Activated T-helper 2 cell treated with anti-CD3 and anti-CD28 coated beads, Interferon-gamma antibody, Interleukin-2, Interleukin-4, amounts not matched to agents 10 μg/mL and 5 μg/mL and 100 μg/mL, durations not matched to agents 14 hours and 24 hours and 36 hours (primary cell): ENCODE measurements around the gene RRBP1. TPM values are rescaled to one million over a fixed set of nuclear protein-coding genes. Genes with fewer than 3 reads are reported as not detected.

Source experiments
- DNase-seq: peaks from one replicate; pipeline ENCODE4 v3.0.0; 2021; ENCODE audit warnings: low spot score
- H3K27ac Mint-ChIP-seq: one replicate; pipeline ENCODE4 v1.8.0; 2021; ENCODE audit warnings: mixed read lengths
- H3K27me3 Mint-ChIP-seq: one replicate; pipeline ENCODE4 v1.8.0; 2021; ENCODE audit warnings: low read depth, mixed read lengths
- H3K36me3 Mint-ChIP-seq: one replicate; pipeline ENCODE4 v1.8.0; 2021; ENCODE audit warnings: low read depth, mixed read lengths
- H3K4me1 Mint-ChIP-seq: one replicate; pipeline ENCODE4 v1.8.0; 2021; ENCODE audit warnings: low read depth, mixed read lengths
- H3K4me3 Mint-ChIP-seq: one replicate; pipeline ENCODE4 v1.8.0; 2021; ENCODE audit warnings: low read depth, mild to moderate bottlenecking, moderate library complexity, mixed read lengths
- H3K9me3 Mint-ChIP-seq: one replicate; pipeline ENCODE4 v1.8.0; 2021; ENCODE audit warnings: mixed read lengths
- intact Hi-C: fragments of 100-400 bp; cut with micrococcal nuclease; formaldehyde crosslinking; loops from one replicate; pipeline ENCODE4 v1.15.1; 2023
- total RNA-seq: library from RNA; stranded (reverse); gene quantifications from 2 replicates; pipeline ENCODE4 v1.2.3, GENCODE V29; 2022

The RRBP1 gene
- total RNA-seq, 1 donor from 2014 or later: 73.6 TPM

- no peaks in the 10 kb centered on the region for H3K27me3 Mint-ChIP-seq
- no peaks in the 10 kb centered on the region for H3K4me1 Mint-ChIP-seq
- H3K9me3 Mint-ChIP-seq: no peaks in the 10 kb centered on the region
- no peak for DNase-seq
- no peak overlapping the region for H3K4me3 Mint-ChIP-seq
- intact Hi-C loops: no loop called here
- H3K36me3 Mint-ChIP-seq: no peaks in the 10 kb centered on the region
- H3K27ac Mint-ChIP-seq: no peak overlapping the region
Measured at GRCh38 chr20:17704589-17705317, 22.7 kb upstream of the RRBP1 start.

GRCh38 chr20:17701826-17702225 lies 19.8 kb upstream of the RRBP1 start:
- no peak overlapping the region for H3K27ac Mint-ChIP-seq
- H3K27me3 Mint-ChIP-seq: no peaks in the 10 kb centered on the region
- H3K9me3 Mint-ChIP-seq: no peaks in the 10 kb centered on the region
- no peak for DNase-seq
- intact Hi-C loops: no loop called here
- H3K4me1 Mint-ChIP-seq: no peaks in the 10 kb centered on the region
- H3K36me3 Mint-ChIP-seq: no peaks in the 10 kb centered on the region
- H3K4me3 Mint-ChIP-seq: no peak overlapping the region

- no peak for DNase-seq
- no peaks in the 10 kb centered on the region for H3K36me3 Mint-ChIP-seq
- H3K27me3 Mint-ChIP-seq: peaks cover 2% of the 10 kb centered on the region
- H3K4me3 Mint-ChIP-seq: no peak overlapping the region
- H3K4me1 Mint-ChIP-seq: no peaks in the 10 kb centered on the region
- no peak overlapping the region for H3K27ac Mint-ChIP-seq
- intact Hi-C loops: no loop called here
- no peaks in the 10 kb centered on the region for H3K9me3 Mint-ChIP-seq
Measured at GRCh38 chr20:17700637-17701036, 18.6 kb upstream of the RRBP1 start.

- DNase-seq: no peak
- H3K4me1 Mint-ChIP-seq: no peaks in the 10 kb centered on the region
- peaks cover 4% of the 10 kb centered on the region for H3K27me3 Mint-ChIP-seq
- no peak within 1 kb of the TSS for H3K27ac Mint-ChIP-seq
- intact Hi-C loops: no loop called here
- H3K9me3 Mint-ChIP-seq: no peaks in the 10 kb centered on the region
- no peaks in the 10 kb centered on the region for H3K36me3 Mint-ChIP-seq
- no peak within 1 kb of the TSS for H3K4me3 Mint-ChIP-seq
Measured at GRCh38 chr20:17699931-17700351, 17.9 kb upstream of the RRBP1 start, which contains the start of gene BANF2. Gene BANF2 (plus strand): TSS chr20:17699966. CDS start chr20:17725026, 25,060 bp downstream.

- no peak for DNase-seq
- H3K4me3 Mint-ChIP-seq: no peak overlapping the region
- intact Hi-C loops: no loop called here
- H3K36me3 Mint-ChIP-seq: no peaks in the 10 kb centered on the region
- no peaks in the 10 kb centered on the region for H3K4me1 Mint-ChIP-seq
- H3K27ac Mint-ChIP-seq: no peak overlapping the region
- H3K27me3 Mint-ChIP-seq: peaks cover 9% of the 10 kb centered on the region
- H3K9me3 Mint-ChIP-seq: no peaks in the 10 kb centered on the region
Measured at GRCh38 chr20:17698384-17698783, 16.3 kb upstream of the RRBP1 start.

- DNase-seq: no peak
- intact Hi-C loops: no loop called here
- Mint-ChIP-seq H3K4me3 (no peak overlapping the region), H3K27me3 (peaks cover 11% of the 10 kb centered on the region), H3K9me3 (no peaks in the 10 kb centered on the region), H3K36me3 (no peaks in the 10 kb centered on the region), H3K4me1 (no peaks in the 10 kb centered on the region), H3K27ac (no peak overlapping the region)
Measured at GRCh38 chr20:17697171-17697570, 15.1 kb upstream of the RRBP1 start.

- intact Hi-C loops: no loop called here
- Mint-ChIP-seq H3K27ac (no peak overlapping the region), H3K4me3 (no peak overlapping the region), H3K9me3 (no peaks in the 10 kb centered on the region), H3K4me1 (no peaks in the 10 kb centered on the region), H3K27me3 (peaks cover 18% of the 10 kb centered on the region), H3K36me3 (no peaks in the 10 kb centered on the region)
- DNase-seq: no peak
Measured at GRCh38 chr20:17696287-17696686, 14.2 kb upstream of the RRBP1 start.

GRCh38 chr20:17694767-17695166 lies 12.7 kb upstream of the RRBP1 start:
- Mint-ChIP-seq H3K4me3 (no peak overlapping the region), H3K27ac (no peak overlapping the region), H3K27me3 (peaks cover 28% of the 10 kb centered on the region), H3K9me3 (no peaks in the 10 kb centered on the region), H3K36me3 (no peaks in the 10 kb centered on the region), H3K4me1 (no peaks in the 10 kb centered on the region)
- no peak for DNase-seq
- intact Hi-C loops: no loop called here

GRCh38 chr20:17693444-17694001 lies 11.5 kb upstream of the RRBP1 start:
- no peaks in the 10 kb centered on the region for H3K36me3 Mint-ChIP-seq
- H3K9me3 Mint-ChIP-seq: no peaks in the 10 kb centered on the region
- H3K4me1 Mint-ChIP-seq: no peaks in the 10 kb centered on the region
- DNase-seq: no peak
- H3K27me3 Mint-ChIP-seq: peaks cover 35% of the 10 kb centered on the region
- intact Hi-C loops: no loop called here
- no peak overlapping the region for H3K27ac Mint-ChIP-seq
- H3K4me3 Mint-ChIP-seq: no peak overlapping the region

- H3K4me3 Mint-ChIP-seq: no peak overlapping the region
- no peak overlapping the region for H3K27ac Mint-ChIP-seq
- no peaks in the 10 kb centered on the region for H3K9me3 Mint-ChIP-seq
- no peak for DNase-seq
- peaks cover 49% of the 10 kb centered on the region for H3K27me3 Mint-ChIP-seq
- intact Hi-C loops: no loop called here
- H3K36me3 Mint-ChIP-seq: no peaks in the 10 kb centered on the region
- H3K4me1 Mint-ChIP-seq: no peaks in the 10 kb centered on the region
Measured at GRCh38 chr20:17691758-17692157, 9.7 kb upstream of the RRBP1 start.

- H3K4me3 Mint-ChIP-seq: no peak overlapping the region
- peaks cover 56% of the 10 kb centered on the region for H3K27me3 Mint-ChIP-seq
- no peak overlapping the region for H3K27ac Mint-ChIP-seq
Measured at GRCh38 chr20:17690144-17690543, 8.1 kb upstream of the RRBP1 start.

GRCh38 chr20:17688965-17689364 lies 6.9 kb upstream of the RRBP1 start:
- Mint-ChIP-seq H3K27me3 (peaks cover 59% of the 10 kb centered on the region), H3K4me1 (no peaks in the 10 kb centered on the region), H3K36me3 (no peaks in the 10 kb centered on the region), H3K4me3 (no peak overlapping the region), H3K9me3 (no peaks in the 10 kb centered on the region), H3K27ac (no peak overlapping the region)
- intact Hi-C loops: no loop called here
- DNase-seq: no peak

More at GRCh38 chr20:17690144-17690543, 8.1 kb upstream of the RRBP1 start:
- H3K36me3 Mint-ChIP-seq: no peaks in the 10 kb centered on the region
- intact Hi-C loops: no loop called here
- H3K9me3 Mint-ChIP-seq: no peaks in the 10 kb centered on the region
- H3K4me1 Mint-ChIP-seq: no peaks in the 10 kb centered on the region
- DNase-seq: no peak

GRCh38 chr20:17687800-17688199 lies 5.8 kb upstream of the RRBP1 start:
- H3K4me1 Mint-ChIP-seq: peaks cover 4% of the 10 kb centered on the region
- H3K36me3 Mint-ChIP-seq: no peaks in the 10 kb centered on the region
- no peak overlapping the region for H3K27ac Mint-ChIP-seq
- intact Hi-C loops: no loop called here
- H3K9me3 Mint-ChIP-seq: no peaks in the 10 kb centered on the region
- no peak overlapping the region for H3K4me3 Mint-ChIP-seq
- H3K27me3 Mint-ChIP-seq: peaks cover 62% of the 10 kb centered on the region
- no peak for DNase-seq
